CD4-positive, alpha-beta T cell treated with Interleukin-6 at 100 ng/mL for 8 hours (primary cell): ENCODE measurements around the gene NCBP3.

ENCODE experiments used
- DNase-seq: peaks from one replicate; pipeline ENCODE4 v3.0.0-alpha.2; 2020; ENCODE audit warnings: mixed read lengths, low spot score

The NCBP3 gene

GRCh38 chr17:3754458-3755334 is 91.3 kb downstream of the NCBP3 start:
- peak; percentile 75 for DNase-seq

- DNase-seq, result no peak
These were observed 92.0 kb downstream of the NCBP3 start for GRCh38 chr17:3754066-3754457.

- no peak for DNase-seq
These were observed 92.4 kb downstream of the NCBP3 start for GRCh38 chr17:3753624-3754023.
